HCT116 (cell line): Measurements from ENCODE around the gene GLIPR2. TPM values are rescaled to one million over a fixed set of nuclear protein-coding genes. Genes with fewer than 3 reads are reported as not detected.

Experiments
- ATAC-seq: fragments of 200-7000 bp; cut with Tn5 transposase; 2 replicates; pipeline ENCODE4 v1.9.1; 2020; ENCODE audit warnings: mild to moderate bottlenecking, moderate library complexity
- BruUV-seq: library from RNA; stranded (reverse); fragments of 400-500 nt; replicated peaks from 2 replicates; lab custom pipeline; 2021; lab: Mats Ljungman, UMichigan
- CTCF ChIA-PET: fragments of 300-600 bp; sonication (Branson Sonifier 250); formaldehyde crosslinking; loops from one replicate; lab custom pipeline; 2021; ENCODE audit warnings: antibody characterized with exemption; lab: Charles Lee
- POLR2A ChIA-PET: fragments of 300-600, 350-600 bp; sonication (Branson Sonifier 250); formaldehyde crosslinking; loops from one replicate; lab custom pipeline; 2021; ENCODE audit warnings: antibody characterized with exemption; lab: Charles Lee
- RAD21 ChIA-PET, 2 experiments: fragments of 300-600 bp; sonication (Branson Sonifier 250); formaldehyde crosslinking; loops; one replicate each; lab custom pipeline; 2023; ENCODE audit warnings: low total read pairs in 2 of 2; ENCODE audit not compliant: uncharacterized antibody in 2 of 2, unreplicated experiment in 2 of 2, low non-redundant PET in 1 of 2; lab: Charles Lee
- DNase-seq: peaks from one replicate; pipeline ENCODE4 v3.0.0-alpha.2; 2010; ENCODE audit warnings: low read depth, low spot score
- H2AFZ ChIP-seq: fragments of 200-600 bp; shearing (Covaris generic), sonication (generic); 2 replicates; pipeline ENCODE4 v1.6.1; 2017; ENCODE audit warnings: low read depth, mixed run types, mixed read lengths, antibody characterized with exemption, low read length; ENCODE audit not compliant: poor library complexity, severe bottlenecking
- H3K27ac ChIP-seq: 2 replicates; pipeline ENCODE4 v1.5.1; 2012; ENCODE audit warnings: low read depth, low read length
- H3K27me3 ChIP-seq: fragments of 200-600 bp; sonication (generic); 2 replicates; pipeline ENCODE4 v1.6.1; 2016; ENCODE audit warnings: mixed run types, low read length, mixed read lengths; ENCODE audit not compliant: insufficient read depth
- H3K36me3 ChIP-seq, 2 experiments: fragments of 200-500 bp in 1 of 2; fragments of 200-600 bp in 1 of 2; sonication (Bioruptor generic) in 1 of 2; sonication (generic) in 1 of 2; 2 replicates each; pipeline versions ENCODE4 v1.5.1 to v1.6.1; 2014 to 2016; ENCODE audit warnings: low read length in 2 of 2, inconsistent platforms in 1 of 2, mixed read lengths in 1 of 2, mixed run types in 1 of 2; ENCODE audit not compliant: insufficient read depth in 2 of 2, control insufficient read depth in 1 of 2
- H3K4me1 ChIP-seq, 2 experiments: fragments of 200-600 bp in 1 of 2; sonication (generic) in 1 of 2; 2 replicates each; pipeline versions ENCODE4 v1.5.1 to v1.6.1; 2012 to 2017; ENCODE audit warnings: low read length in 2 of 2, inconsistent platforms in 1 of 2, mild to moderate bottlenecking in 1 of 2, mixed read lengths in 1 of 2, mixed run types in 1 of 2, moderate library complexity in 1 of 2; ENCODE audit not compliant: insufficient read depth in 2 of 2, control insufficient read depth in 1 of 2
- H3K4me2 ChIP-seq: fragments of 200-600 bp; sonication (generic); 2 replicates; pipeline ENCODE4 v1.6.1; 2017; ENCODE audit warnings: mixed run types, low read length, mixed read lengths
- H3K4me3 ChIP-seq, 2 experiments: fragments of 200-600 bp in 1 of 2; sonication (generic) in 1 of 2; replicated peaks in 1 of 2; 2 replicates each; pipeline ENCODE4 v1.5.1; 2011 to 2016; ENCODE audit warnings: low read length in 2 of 2, control low read depth in 1 of 2, low read depth in 1 of 2, mild to moderate bottlenecking in 1 of 2, mixed read lengths in 1 of 2, mixed run types in 1 of 2
- H3K79me2 ChIP-seq: fragments of 200-600 bp; sonication (generic); 2 replicates; pipeline ENCODE4 v1.6.1; 2017; ENCODE audit warnings: mild to moderate bottlenecking, mixed run types, low read length, moderate library complexity, mixed read lengths; ENCODE audit not compliant: insufficient read depth
- H3K9ac ChIP-seq: fragments of 200-600 bp; sonication (generic); 2 replicates; pipeline ENCODE4 v1.6.1; 2016; ENCODE audit warnings: low read length, mixed read lengths
- H3K9me2 ChIP-seq: fragments of 200-600 bp; sonication (generic), shearing (Covaris generic); 2 replicates; pipeline ENCODE4 v1.6.1; 2017; ENCODE audit warnings: mixed run types, mild to moderate bottlenecking, moderate library complexity; ENCODE audit not compliant: insufficient read depth
- H3K9me3 ChIP-seq, 2 experiments: fragments of 200-500 bp in 1 of 2; fragments of 200-600 bp in 1 of 2; sonication (Bioruptor generic) in 1 of 2; sonication (generic) in 1 of 2; 2 replicates each; pipeline ENCODE4 v1.6.1; 2014 to 2017; ENCODE audit warnings: low read length in 2 of 2, mixed read lengths in 2 of 2, inconsistent platforms in 1 of 2, low read depth in 1 of 2, mild to moderate bottlenecking in 1 of 2, mixed run types in 1 of 2, moderate library complexity in 1 of 2; ENCODE audit not compliant: control insufficient read depth in 1 of 2, insufficient read depth in 1 of 2
- H4K20me1 ChIP-seq: fragments of 200-600 bp; sonication (generic), shearing (Covaris generic); 2 replicates; pipeline ENCODE4 v1.6.1; 2017; ENCODE audit warnings: mixed run types, mild to moderate bottlenecking, moderate library complexity; ENCODE audit not compliant: insufficient read depth
- ATF3 ChIP-seq: IDR thresholded peaks from 2 replicates; pipeline ENCODE4 v1.6.1; 2012
- CEBPB ChIP-seq: IDR thresholded peaks from 2 replicates; pipeline ENCODE4 v1.6.1; 2012; ENCODE audit warnings: low read depth
- EGR1 ChIP-seq: IDR thresholded peaks from 2 replicates; pipeline ENCODE4 v1.6.1; 2012; ENCODE audit warnings: low read depth
- ELF1 ChIP-seq: IDR thresholded peaks from 2 replicates; pipeline ENCODE4 v1.6.1; 2012; ENCODE audit warnings: low read depth, borderline replicate concordance
- EZH2 ChIP-seq: fragments of 200-600 bp; sonication (generic); IDR thresholded peaks from 2 replicates; pipeline ENCODE4 v1.6.1; 2017; ENCODE audit warnings: antibody characterized with exemption, mixed run types
- EZH2phosphoT487 ChIP-seq: fragments of 200-600 bp; IDR thresholded peaks from 2 replicates; pipeline ENCODE4 v1.6.1; 2018; ENCODE audit warnings: antibody characterized with exemption, borderline replicate concordance
- POLR2A ChIP-seq: IDR thresholded peaks from 2 replicates; pipeline ENCODE4 v1.7.0; 2011; ENCODE audit warnings: borderline replicate concordance; ENCODE audit not compliant: insufficient read depth, insufficient read length; ENCODE audit errors: extremely low read depth
- POLR2AphosphoS5 ChIP-seq: IDR thresholded peaks from 2 replicates; pipeline ENCODE4 v1.6.1; 2011; ENCODE audit warnings: mild to moderate bottlenecking, low read depth, low read length, moderate library complexity
- SP1 ChIP-seq: IDR thresholded peaks from 2 replicates; pipeline ENCODE4 v1.6.1; 2012; ENCODE audit warnings: low read depth
- TCF7L2 ChIP-seq: IDR thresholded peaks from 2 replicates; pipeline ENCODE4 v1.7.0; 2011; ENCODE audit warnings: borderline replicate concordance, inconsistent platforms; ENCODE audit not compliant: insufficient read depth, insufficient read length; ENCODE audit errors: extremely low read depth
- ZFX ChIP-seq: fragments of 450-650 bp; IDR thresholded peaks from 2 replicates; pipeline ENCODE4 v1.6.1; 2017
- intact Hi-C: fragments of 100-400 bp; cut with micrococcal nuclease; formaldehyde crosslinking; loops from 2 replicates; pipeline ENCODE4 v1.10.0; 2022
- total RNA-seq: library from RNA; stranded (reverse); gene quantifications from one replicate; pipeline ENCODE4 v1.2.1, GENCODE V29; 2021; ENCODE audit not compliant: unreplicated experiment
- TF ChIP-seq, protein P1 (sequence below): IDR thresholded peaks from 2 replicates; pipeline ENCODE4 v1.6.1; 2012; ENCODE audit warnings: low read depth
- TF ChIP-seq, protein P2 (sequence below): IDR thresholded peaks from 2 replicates; pipeline ENCODE4 v1.6.1; 2012

Gene GLIPR2
- total RNA-seq, 1 experiment from 2014 or later, result 14.5 TPM

DNA sequence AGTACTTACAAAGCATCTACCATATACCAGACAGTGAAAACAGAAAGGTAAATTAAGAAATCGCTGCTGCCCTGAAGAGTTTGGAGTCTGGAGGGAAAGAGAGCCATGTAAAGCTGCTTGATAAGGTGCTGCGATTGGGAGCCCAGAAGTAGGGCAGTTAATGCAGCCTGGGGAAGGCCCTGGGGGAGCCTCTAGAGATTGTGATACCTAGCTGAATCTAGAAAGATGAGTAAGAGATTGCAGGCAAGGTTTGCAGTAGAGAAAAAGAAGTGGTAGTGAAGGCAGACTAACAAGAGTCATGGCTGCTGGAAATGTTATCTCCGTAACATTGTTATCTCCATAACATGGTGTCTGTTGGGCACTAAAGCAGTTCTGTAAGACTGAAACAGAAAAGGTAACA is 24.0 kb upstream of the GLIPR2 start:
- Histone ChIP-seq H3K27me3 (no peaks in the 10 kb centered on the region), H3K9me2 (no peaks in the 10 kb centered on the region), H3K9ac (no peak overlapping the region), H3K4me2 (no peak overlapping the region), H3K27ac (no peak overlapping the region), H3K4me3 (no peak overlapping the region), H3K36me3 (no peaks in the 10 kb centered on the region), H3K79me2 (no peaks in the 10 kb centered on the region), H3K9me3 (no peaks in the 10 kb centered on the region), H3K4me1 (no peaks in the 10 kb centered on the region), H4K20me1 (no peaks in the 10 kb centered on the region), H2AFZ (no peak overlapping the region)
- ChIA-PET CTCF (interaction anchor here (2.6 kb wide), 1 partner anchor 10 kb away, joined by 7 read pairs; no protein-coding TSS in a partner anchor), POLR2A (no interaction called here), RAD21 (no interaction called here)
- intact Hi-C loops, result no loop called here
- TF ChIP-seq ELF1 (no peak), ATF3 (no peak), ZFX (no peak), POLR2A (no peak), TCF7L2 (no peak), CEBPB (no peak), EGR1 (no peak), EZH2 (no peak), POLR2AphosphoS5 (no peak), EZH2phosphoT487 (no peak), SP1 (no peak)
- TF ChIP-seq, protein P1, sequence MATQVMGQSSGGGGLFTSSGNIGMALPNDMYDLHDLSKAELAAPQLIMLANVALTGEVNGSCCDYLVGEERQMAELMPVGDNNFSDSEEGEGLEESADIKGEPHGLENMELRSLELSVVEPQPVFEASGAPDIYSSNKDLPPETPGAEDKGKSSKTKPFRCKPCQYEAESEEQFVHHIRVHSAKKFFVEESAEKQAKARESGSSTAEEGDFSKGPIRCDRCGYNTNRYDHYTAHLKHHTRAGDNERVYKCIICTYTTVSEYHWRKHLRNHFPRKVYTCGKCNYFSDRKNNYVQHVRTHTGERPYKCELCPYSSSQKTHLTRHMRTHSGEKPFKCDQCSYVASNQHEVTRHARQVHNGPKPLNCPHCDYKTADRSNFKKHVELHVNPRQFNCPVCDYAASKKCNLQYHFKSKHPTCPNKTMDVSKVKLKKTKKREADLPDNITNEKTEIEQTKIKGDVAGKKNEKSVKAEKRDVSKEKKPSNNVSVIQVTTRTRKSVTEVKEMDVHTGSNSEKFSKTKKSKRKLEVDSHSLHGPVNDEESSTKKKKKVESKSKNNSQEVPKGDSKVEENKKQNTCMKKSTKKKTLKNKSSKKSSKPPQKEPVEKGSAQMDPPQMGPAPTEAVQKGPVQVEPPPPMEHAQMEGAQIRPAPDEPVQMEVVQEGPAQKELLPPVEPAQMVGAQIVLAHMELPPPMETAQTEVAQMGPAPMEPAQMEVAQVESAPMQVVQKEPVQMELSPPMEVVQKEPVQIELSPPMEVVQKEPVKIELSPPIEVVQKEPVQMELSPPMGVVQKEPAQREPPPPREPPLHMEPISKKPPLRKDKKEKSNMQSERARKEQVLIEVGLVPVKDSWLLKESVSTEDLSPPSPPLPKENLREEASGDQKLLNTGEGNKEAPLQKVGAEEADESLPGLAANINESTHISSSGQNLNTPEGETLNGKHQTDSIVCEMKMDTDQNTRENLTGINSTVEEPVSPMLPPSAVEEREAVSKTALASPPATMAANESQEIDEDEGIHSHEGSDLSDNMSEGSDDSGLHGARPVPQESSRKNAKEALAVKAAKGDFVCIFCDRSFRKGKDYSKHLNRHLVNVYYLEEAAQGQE, result no peak
- TF ChIP-seq, protein P2, sequence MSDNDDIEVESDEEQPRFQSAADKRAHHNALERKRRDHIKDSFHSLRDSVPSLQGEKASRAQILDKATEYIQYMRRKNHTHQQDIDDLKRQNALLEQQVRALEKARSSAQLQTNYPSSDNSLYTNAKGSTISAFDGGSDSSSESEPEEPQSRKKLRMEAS, result no peak
- ATAC-seq (no peak), DNase-seq (no peak)
- no TSS peak for BruUV-seq
